ENCODE data around the gene FAM180A. TPM values are rescaled to one million over a fixed set of nuclear protein-coding genes. Genes with fewer than 3 reads are reported as not detected.

The FAM180A gene
- total and polyA plus RNA-seq, 3 donors from 2014 or later, result 1.5 to 2.7 (median 2.1) TPM

GRCh38 chr7:135792866-135793265 is 44.3 kb upstream of the FAM180A start:
- H3K9me3 ChIP-seq, result no peaks in the 10 kb centered on the region
- no peak overlapping the region for H3K27ac ChIP-seq
- DNase-seq, result no peak
- H3K4me1 ChIP-seq, result no peaks in the 10 kb centered on the region
- H3K4me3 ChIP-seq, result no peak overlapping the region
- intact Hi-C loops (cut with DNase I; ENCODE audit: low total_unique reads), result loop anchor here (10.0 kb wide), 1 partner anchor 128 kb away; the partner anchor contains the start of gene STMP1
- H3K27me3 ChIP-seq, result no peaks in the 10 kb centered on the region
- WGBS, 2 donors, result 89 to 96% methylated on average over 9 of the region's 9 CpGs
- TF ChIP-seq, protein P1, sequence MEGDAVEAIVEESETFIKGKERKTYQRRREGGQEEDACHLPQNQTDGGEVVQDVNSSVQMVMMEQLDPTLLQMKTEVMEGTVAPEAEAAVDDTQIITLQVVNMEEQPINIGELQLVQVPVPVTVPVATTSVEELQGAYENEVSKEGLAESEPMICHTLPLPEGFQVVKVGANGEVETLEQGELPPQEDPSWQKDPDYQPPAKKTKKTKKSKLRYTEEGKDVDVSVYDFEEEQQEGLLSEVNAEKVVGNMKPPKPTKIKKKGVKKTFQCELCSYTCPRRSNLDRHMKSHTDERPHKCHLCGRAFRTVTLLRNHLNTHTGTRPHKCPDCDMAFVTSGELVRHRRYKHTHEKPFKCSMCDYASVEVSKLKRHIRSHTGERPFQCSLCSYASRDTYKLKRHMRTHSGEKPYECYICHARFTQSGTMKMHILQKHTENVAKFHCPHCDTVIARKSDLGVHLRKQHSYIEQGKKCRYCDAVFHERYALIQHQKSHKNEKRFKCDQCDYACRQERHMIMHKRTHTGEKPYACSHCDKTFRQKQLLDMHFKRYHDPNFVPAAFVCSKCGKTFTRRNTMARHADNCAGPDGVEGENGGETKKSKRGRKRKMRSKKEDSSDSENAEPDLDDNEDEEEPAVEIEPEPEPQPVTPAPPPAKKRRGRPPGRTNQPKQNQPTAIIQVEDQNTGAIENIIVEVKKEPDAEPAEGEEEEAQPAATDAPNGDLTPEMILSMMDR (IDR thresholded peaks at IDR 0.05), result no peak
- TF ChIP-seq POLR2A (IDR thresholded peaks at IDR 0.05), result no peak
- H3K36me3 ChIP-seq (ENCODE audit: low read depth, missing control alignments), result no peaks in the 10 kb centered on the region

- intact Hi-C loops (cut with DNase I; ENCODE audit: low total_unique reads), result loop anchor here (10.0 kb wide), 1 partner anchor 128 kb away; the partner anchor contains the start of gene STMP1
- Histone ChIP-seq H3K27ac (no peak overlapping the region), H3K9me3 (no peaks in the 10 kb centered on the region), H3K4me1 (no peaks in the 10 kb centered on the region), H3K27me3 (no peaks in the 10 kb centered on the region), H3K4me3 (no peak overlapping the region), H3K36me3 (ENCODE audit: low read depth, missing control alignments) (no peaks in the 10 kb centered on the region)
- no peak for DNase-seq
- WGBS, 2 donors, result 63 to 83% methylated on average over 4 of the region's 4 CpGs
- TF ChIP-seq, protein P1 (IDR thresholded peaks at IDR 0.05), result no peak
- no peak for TF ChIP-seq POLR2A (IDR thresholded peaks at IDR 0.05)
Observed at GRCh38 chr7:135792363-135792668, 43.7 kb upstream of the FAM180A start.

- 76 to 78% methylated on average over 7 of the region's 7 CpGs for WGBS, 2 donors
- no peak for TF ChIP-seq POLR2A (IDR thresholded peaks at IDR 0.05)
- TF ChIP-seq, protein P1 (IDR thresholded peaks at IDR 0.05), result no peak
- Histone ChIP-seq H3K4me1 (no peaks in the 10 kb centered on the region), H3K27ac (no peak overlapping the region), H3K9me3 (no peaks in the 10 kb centered on the region), H3K4me3 (no peak overlapping the region), H3K27me3 (no peaks in the 10 kb centered on the region), H3K36me3 (ENCODE audit: low read depth, missing control alignments) (no peaks in the 10 kb centered on the region)
- intact Hi-C loops (cut with DNase I; ENCODE audit: low total_unique reads), result loop anchor here (10.0 kb wide), 1 partner anchor 127 kb away; the partner anchor contains the start of gene STMP1
- no peak for DNase-seq
Observed at GRCh38 chr7:135791543-135792362, 43.1 kb upstream of the FAM180A start.

DNA sequence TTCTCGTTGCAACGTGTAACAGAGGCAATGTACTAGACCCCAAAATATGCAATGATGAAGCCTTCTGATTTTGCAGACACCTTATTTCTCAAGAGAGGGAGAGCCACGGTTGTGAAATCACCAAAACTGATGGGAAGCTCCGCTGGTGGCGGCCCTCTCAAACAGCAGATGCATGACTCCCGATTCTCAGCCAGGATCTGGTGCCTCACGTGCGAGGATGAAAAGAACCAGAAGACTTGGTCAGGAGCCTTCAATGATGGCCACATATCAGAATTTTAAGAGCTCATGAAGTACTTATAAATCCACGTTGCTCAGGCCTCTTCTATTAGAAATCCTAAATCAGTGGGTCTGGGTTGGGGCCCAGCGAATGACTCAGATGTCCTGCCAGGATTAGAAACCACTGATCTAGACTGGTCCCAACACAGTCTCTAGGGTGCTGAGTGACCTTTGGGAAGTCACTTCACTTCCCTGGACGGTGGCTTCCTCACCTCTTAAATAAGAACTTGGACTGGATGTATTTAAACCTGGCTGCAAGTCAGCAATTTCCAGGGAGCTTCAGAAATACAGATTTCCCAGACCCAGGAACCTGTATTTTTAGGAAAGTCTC is 41.9 kb upstream of the FAM180A start:
- no peaks in the 10 kb centered on the region for H3K4me1 ChIP-seq
- H3K9me3 ChIP-seq, result no peaks in the 10 kb centered on the region
- intact Hi-C loops (cut with DNase I; ENCODE audit: low total_unique reads), result loop anchor here (10.0 kb wide), 1 partner anchor 126 kb away; the partner anchor contains the start of gene STMP1
- no peak overlapping the region for H3K4me3 ChIP-seq
- 68 to 71% methylated on average over 11 of the region's 11 CpGs for WGBS, 2 donors
- H3K27ac ChIP-seq, result no peak overlapping the region
- H3K27me3 ChIP-seq, result no peaks in the 10 kb centered on the region
- DNase-seq, result peak; percentile 46
- H3K36me3 ChIP-seq (ENCODE audit: low read depth, missing control alignments), result no peaks in the 10 kb centered on the region
- TF ChIP-seq, protein P1 (IDR thresholded peaks at IDR 0.05), result no peak
- TF ChIP-seq POLR2A (IDR thresholded peaks at IDR 0.05), result no peak

Measured in testis (tissue), 3 donors.